ENCODE measurements around the gene ECPAS.
"Not testable (repeated sequence)": the region's sequence is repeated elsewhere in the genome, so short reads cannot be mapped to it uniquely, and the experiment has no call there.

Gene ECPAS

DNA sequence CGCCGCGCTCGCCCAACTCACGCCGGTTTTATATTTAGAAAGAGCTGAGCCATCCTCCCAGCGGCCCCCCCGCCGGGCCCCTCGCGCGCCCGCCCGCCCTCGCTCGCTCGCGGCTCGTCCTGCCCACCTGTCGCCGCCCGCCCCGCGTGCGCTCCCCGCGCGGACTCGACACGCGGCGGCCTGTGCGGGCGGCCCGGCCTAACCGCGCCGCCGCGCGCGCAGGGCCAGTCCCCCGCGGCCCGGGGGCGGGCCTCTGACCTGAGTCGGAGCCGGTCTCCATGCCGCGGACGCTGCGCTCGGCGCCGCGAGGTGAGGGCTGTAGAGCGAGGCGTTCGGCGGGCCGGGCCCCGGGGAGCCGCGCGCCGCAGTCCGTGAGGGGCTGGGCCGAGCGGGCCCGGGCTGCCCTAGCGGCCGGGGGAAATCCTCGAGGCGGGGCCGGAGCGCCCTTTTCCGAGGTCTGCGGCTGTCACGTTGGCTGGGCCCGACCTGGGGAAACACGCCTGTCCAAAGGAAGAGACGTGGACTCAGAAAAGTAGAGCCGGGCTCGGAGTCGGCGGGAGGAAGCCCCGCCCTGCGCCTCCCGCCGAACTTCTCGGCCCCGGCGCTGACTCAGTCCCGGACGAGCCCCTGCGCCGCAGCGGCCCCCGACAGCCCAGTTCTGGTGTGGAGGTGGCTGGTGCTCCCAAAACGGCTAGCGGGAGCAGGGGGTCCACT is at the start of gene ECPAS:
Gene ECPAS (minus strand): TSS at position 526 of the 714 bp plus-strand sequence. CDS start 11,465 bp downstream, outside the sequence.
- peak in 47 of 51 donors; percentile 8 to 79 (median 52) for DNase-seq

GRCh38 chr9:111533099-111533790 is 49.1 kb upstream of the ECPAS start:
- DNase-seq = no peak

GRCh38 chr9:111531716-111532115 is 47.5 kb upstream of the ECPAS start:
- no peak for DNase-seq

GRCh38 chr9:111529787-111530186 is 45.6 kb upstream of the ECPAS start:
- DNase-seq = no peak

GRCh38 chr9:111527347-111527746 is 43.2 kb upstream of the ECPAS start:
- no peak for DNase-seq

- peak; percentile 33 to 93 (median 74) for DNase-seq
Measured at GRCh38 chr9:111525056-111525977, 41.1 kb upstream of the ECPAS start, which contains the start of gene ZNF483. Gene ZNF483 (plus strand): TSS chr9:111525179. CDS start chr9:111527396, 2,217 bp downstream.

DNA sequence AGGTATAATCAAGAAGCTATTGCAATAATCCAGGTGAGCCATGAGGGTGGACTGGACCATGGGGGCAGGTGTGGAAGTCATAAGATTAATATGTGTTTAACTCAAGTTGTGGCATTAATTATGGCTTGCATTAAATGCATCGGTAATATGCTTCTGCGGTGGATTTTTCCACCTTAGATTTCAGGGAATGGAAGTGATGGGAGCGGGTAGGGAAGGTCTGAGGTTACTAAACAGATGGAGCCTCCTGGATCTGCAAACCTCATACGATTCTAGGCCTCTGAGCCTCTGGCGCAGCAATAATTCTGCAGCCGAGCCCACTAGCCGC is 40.5 kb upstream of the ECPAS start:
- no peak for DNase-seq

DNA sequence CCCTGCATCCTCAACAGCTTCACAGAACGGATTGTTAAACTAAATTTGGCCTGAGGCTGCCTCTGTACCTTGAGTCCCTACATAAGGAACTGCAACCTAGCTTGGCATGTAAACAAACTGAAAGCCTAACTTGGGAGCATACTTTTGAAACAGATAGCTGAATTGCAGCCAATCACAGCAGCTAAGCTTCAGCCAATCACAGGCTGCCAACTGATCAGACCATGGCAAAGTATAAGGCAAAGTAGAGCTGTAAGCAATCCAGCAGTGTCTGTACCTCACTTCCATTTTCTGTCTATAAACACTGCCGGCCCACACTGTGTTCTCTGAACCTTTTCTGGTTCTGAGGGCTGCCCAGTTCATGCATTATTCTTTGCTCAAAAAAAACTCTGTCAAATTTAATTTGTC is 31.9 kb upstream of the ECPAS start:
- DNase-seq = no peak

GRCh38 chr9:111514967-111515366 is 30.8 kb upstream of the ECPAS start:
- DNase-seq = no peak

- DNase-seq = not testable (repeated sequence)
Measured at GRCh38 chr9:111511581-111511980, 27.4 kb upstream of the ECPAS start.

GRCh38 chr9:111502506-111502905 is 18.3 kb upstream of the ECPAS start:
- DNase-seq = no peak

- no peak for DNase-seq
Measured at GRCh38 chr9:111501648-111502047, 17.5 kb upstream of the ECPAS start.

DNA sequence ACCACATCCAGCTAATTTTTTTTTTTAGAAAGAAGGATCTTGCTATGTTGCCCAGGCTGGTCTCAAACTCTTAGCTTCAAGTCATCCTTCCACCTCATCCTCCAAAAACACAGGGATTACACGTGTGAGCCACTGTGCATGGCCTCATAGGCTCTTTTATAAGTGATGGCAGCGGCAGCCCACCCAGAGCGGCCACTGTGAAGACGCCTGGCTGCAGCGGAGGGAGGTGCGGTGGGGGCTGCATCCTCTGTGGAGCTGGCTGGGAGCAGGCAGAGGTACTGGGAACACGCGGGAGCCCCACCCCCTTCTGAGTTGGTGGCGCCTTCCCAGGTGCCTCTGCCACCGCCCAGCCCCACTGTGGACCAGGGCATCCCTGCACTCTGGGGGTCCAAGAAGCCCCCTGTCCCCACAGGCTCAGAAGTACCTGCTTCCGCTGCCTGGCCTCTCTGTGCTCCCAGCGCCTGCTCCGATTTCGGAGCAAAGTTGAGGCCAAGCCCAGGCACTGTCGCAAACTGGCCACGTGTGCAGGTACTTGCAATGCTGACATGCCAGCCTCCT is 16.9 kb upstream of the ECPAS start:
- no peak for DNase-seq

DNA sequence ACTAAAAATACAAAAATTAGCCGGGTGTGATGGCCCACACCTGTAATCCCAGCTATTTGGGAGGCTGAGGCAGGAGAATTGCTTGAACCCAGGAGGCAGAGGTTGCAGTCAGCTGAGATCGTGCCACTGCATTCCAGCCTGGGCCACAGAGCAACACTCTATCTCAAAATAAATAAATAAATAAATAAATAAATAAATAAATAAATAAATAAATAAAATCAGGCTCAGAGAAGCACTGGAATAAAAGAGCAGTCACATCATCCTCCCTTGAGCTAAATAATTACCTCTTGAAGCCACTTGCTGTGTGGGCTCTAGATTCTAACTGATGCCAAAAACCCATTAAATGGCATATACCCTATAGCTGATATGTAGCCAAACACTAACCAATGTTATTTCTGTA is 13.0 kb upstream of the ECPAS start:
- DNase-seq = not testable (repeated sequence)

DNA sequence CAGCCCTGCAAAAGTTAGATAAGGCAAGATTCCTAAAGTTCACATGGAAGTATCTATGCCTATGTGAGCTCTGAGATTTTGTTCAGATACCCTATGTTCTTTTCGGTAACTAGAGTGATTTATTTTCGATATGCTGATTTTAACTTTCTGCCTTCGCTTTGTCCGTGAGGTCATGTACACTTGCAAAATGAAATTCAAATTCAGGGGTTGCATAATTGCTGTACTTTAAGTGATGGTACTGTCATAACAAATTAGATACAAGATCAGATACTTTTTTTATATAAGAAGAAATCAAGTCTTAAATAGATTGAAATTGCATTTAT is 350 bp upstream of the ECPAS start:
- DNase-seq = no peak

- DNase-seq = peak in 39 of 51 donors; percentile 13 to 76 (median 48)
Measured at GRCh38 chr9:111483439-111483857, 735 bp downstream of the ECPAS start.

DNA sequence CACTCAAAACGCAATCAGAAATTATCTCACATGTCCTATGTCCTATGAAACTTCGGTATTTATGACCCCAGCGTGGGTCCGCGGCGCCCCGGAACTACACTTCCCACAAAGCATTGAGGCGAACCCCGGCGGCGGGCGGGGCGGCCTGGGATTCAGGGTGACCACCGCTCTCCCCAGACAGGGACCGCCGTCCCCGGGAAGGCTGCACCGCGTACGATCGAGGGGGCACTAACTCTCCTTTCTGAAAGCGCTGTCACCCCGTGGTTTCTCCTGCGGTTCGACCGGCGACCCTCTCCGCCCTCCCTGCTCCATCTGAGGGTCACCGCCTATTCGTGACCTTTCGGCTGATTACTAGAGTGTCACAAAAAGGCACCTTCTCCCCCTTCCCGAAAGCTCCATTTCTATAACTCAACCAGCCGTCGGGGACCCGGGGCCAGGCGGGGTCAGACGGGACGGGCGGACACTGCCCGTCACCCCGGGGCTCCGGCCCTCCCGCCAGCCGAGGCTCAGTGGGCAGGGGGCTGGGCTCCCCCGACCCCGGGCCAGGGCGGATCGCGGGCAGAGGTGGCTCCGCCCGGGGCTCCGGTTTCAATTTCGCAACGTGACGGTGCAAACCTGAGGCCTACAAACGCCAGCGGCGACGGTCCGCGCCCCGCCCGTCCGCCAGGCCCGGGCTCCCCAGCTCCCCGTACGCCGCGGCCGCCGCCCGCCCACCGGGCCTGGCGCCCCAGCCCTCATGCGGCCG is 1.3 kb downstream of the ECPAS start:
- DNase-seq = peak in 50 of 51 donors; percentile 10 to 85 (median 59)

GRCh38 chr9:111481885-111482636 is 2.1 kb downstream of the ECPAS start:
- peak in 1 of 51 donors; percentile 38 for DNase-seq

- DNase-seq = no peak
Measured at GRCh38 chr9:111477677-111478076, 6.5 kb downstream of the ECPAS start.

DNA sequence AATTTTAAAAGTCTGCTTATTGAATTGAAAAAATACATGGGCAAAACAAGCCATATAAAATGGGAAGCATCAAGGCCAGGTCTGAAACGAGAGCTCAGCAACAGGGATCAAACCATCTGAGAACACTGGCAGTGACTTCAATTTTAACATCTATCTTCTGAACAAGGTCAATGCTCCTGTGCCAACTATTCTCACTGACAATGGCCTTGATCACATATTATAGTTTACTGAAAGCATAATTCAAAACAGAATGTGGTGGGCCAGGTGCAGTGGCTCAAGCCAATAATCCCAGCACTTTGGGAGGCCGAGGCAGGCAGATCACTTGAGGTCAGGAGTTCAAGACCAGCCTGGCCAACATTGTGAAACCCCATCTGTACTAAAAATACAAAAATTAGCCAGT is 9.0 kb downstream of the ECPAS start:
- DNase-seq = no peak

Measured in hypothalamus (tissue), 51 donors.